ENCODE measurements around the gene MIB1. TPM values are rescaled to one million over a fixed set of nuclear protein-coding genes. Genes with fewer than 3 reads are reported as not detected.
A peak's percentile ranks its signal among the peaks of the same experiment; 100 is the strongest.

The MIB1 gene
- 45.4 and 71.2 TPM in 2 replicates for total RNA-seq

- peak; percentile 97 for DNase-seq (ENCODE audit: low read depth)
- TF ChIP-seq CTCF (IDR thresholded peaks at IDR 0.05; ENCODE audit: insufficient read depth, low read depth, low read length): no peak
- peak within 1 kb of the TSS; percentile 91 for H3K4me3 ChIP-seq (ENCODE audit: low read depth, low read length)
Observed at GRCh38 chr18:21740538-21741311, at the start of gene MIB1. MIB1 (plus strand) TSS chr18:21740792; CDS start chr18:21741584, 792 bp downstream.

DNA sequence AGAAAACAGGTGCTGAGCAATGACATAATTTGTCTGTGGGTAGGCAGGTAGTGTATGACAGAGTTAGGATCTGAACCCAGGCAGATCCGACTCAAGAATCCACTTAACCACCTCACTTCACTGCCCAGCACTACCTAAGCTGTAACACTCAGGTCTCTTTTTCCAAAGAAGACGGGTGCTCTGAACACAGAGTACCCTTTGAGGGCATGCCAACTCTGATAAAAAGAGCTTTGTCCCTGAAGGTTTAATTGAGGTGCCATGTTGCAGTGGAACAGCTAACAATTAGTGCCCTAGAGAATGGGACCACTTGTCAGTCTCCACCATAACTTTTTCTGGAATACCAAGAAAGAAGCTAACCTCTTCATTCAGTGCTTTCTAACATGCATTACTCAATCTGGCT lies 47.3 kb upstream of the MIB1 start:
- no peak for TF ChIP-seq CTCF (IDR thresholded peaks at IDR 0.05; ENCODE audit: insufficient read depth, low read depth, low read length)
- no peak overlapping the region for H3K4me3 ChIP-seq (ENCODE audit: low read depth, low read length)
- DNase-seq (ENCODE audit: low read depth): no peak

DNA sequence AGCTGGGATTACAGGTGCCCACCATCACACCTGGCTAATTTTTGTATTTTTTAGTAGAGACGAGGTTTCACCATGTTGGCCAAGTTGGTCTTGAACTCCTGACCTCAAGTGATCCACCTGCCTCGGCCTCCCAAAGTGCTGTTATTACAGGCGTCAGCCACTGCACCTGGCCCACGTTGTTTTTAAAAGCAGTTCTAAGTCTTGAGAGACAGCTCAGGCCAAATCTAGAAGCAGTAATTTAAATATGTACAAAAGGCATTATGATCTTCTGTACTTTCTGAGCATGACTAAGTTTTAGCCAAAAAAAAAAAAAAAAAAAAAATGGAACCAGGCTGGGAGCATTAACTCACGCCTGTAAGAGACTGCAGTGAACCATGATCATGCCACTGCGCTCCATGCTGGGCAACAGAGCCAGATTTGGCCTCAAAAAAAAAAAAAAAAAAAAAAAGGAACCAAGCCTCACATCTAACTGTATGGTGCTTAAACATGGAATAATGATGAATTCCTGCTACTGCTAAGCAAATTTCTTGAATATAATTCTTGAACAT lies 40.0 kb upstream of the MIB1 start:
- no peak for TF ChIP-seq CTCF (IDR thresholded peaks at IDR 0.05; ENCODE audit: insufficient read depth, low read depth, low read length)
- no peak for DNase-seq (ENCODE audit: low read depth)
- no peak overlapping the region for H3K4me3 ChIP-seq (ENCODE audit: low read depth, low read length)

DNA sequence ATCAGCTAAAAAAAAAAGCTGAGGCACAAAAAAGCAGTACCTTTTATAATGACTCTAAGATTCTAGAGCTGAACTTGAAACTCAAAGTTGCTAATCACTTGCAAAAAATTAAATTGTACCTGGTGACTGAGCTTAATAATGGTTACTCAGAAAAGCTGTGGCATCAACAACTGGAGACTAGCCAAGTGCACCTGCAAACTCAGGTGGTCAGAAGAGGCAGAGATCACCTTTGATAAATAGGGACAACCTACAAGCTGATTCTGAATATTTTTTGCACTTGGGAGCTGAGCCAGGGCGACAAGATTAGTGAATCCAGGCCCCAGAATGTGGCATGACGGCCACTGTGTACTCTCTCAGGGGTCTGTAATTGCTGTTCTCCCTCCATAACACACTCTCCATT lies 39.0 kb upstream of the MIB1 start:
- DNase-seq (ENCODE audit: low read depth): no peak
- no peak overlapping the region for H3K4me3 ChIP-seq (ENCODE audit: low read depth, low read length)
- TF ChIP-seq CTCF (IDR thresholded peaks at IDR 0.05; ENCODE audit: insufficient read depth, low read depth, low read length): no peak

DNA sequence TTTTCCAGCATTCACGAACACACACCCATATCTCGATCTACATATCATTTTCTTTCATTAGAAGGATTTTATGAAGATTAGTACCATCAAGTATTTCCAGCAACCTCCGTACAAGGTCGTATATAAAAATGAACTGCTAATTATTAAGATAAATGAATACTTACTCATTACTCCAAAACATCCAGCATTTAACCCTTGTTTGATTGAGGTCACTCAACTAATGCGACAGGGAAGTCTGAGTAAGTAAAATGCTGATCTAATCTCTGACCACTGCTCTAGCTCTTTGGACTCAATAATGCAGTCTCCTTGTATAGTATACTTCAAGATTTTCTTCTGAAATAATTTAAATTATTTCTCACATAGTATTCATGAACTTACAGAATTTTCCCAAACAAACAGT lies 38.0 kb upstream of the MIB1 start:
- no peak for DNase-seq (ENCODE audit: low read depth)
- no peak for TF ChIP-seq CTCF (IDR thresholded peaks at IDR 0.05; ENCODE audit: insufficient read depth, low read depth, low read length)

GRCh38 chr18:21703241-21703820 lies 37.3 kb upstream of the MIB1 start:
- TF ChIP-seq CTCF (IDR thresholded peaks at IDR 0.05; ENCODE audit: insufficient read depth, low read depth, low read length): no peak
- peak overlapping the region; percentile 87 for H3K4me3 ChIP-seq (ENCODE audit: low read depth, low read length)
- DNase-seq (ENCODE audit: low read depth): no peak

More for the DNA sequence above, 38.0 kb upstream of the MIB1 start:
- no peak overlapping the region for H3K4me3 ChIP-seq (ENCODE audit: low read depth, low read length)
